ENCODE results near the gene OR52I2. TPM values are rescaled to one million over a fixed set of nuclear protein-coding genes. Genes with fewer than 3 reads are reported as not detected.

OR52I2 gene
- total RNA-seq, 3 donors from 2014 or later = not detected

DNA sequence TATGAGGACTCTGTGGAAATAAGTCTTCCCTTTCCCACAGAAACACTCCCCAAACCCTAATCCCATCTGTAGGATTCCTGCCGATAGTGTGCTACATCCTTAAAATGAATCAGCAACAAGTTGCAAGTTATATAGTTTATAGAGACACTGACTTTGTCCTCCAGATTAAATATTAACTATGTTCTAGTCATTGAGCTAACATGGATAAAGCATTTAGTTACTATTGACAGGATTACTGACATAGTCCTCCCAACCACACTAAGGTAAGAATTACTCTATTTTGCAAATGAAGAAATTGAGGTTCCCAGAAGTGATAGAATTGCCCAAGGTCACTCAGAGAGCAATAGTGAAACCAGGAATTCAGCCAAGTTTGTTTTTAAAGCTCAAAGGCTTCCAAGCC, 34.7 kb upstream of the OR52I2 start:
- no peaks in the 10 kb centered on the region for H3K9me3 ChIP-seq
- no peak for DNase-seq
- peak; percentile 90 for ATAC-seq
- no peaks in the 10 kb centered on the region for H3K36me3 ChIP-seq (ENCODE audit: low read depth)
- H3K4me1 ChIP-seq (ENCODE audit: low read depth) = peaks cover 7% of the 10 kb centered on the region
- intact Hi-C loops (cut with DNase I, micrococcal nuclease) = no loop called here
- TF ChIP-seq, protein P1, sequence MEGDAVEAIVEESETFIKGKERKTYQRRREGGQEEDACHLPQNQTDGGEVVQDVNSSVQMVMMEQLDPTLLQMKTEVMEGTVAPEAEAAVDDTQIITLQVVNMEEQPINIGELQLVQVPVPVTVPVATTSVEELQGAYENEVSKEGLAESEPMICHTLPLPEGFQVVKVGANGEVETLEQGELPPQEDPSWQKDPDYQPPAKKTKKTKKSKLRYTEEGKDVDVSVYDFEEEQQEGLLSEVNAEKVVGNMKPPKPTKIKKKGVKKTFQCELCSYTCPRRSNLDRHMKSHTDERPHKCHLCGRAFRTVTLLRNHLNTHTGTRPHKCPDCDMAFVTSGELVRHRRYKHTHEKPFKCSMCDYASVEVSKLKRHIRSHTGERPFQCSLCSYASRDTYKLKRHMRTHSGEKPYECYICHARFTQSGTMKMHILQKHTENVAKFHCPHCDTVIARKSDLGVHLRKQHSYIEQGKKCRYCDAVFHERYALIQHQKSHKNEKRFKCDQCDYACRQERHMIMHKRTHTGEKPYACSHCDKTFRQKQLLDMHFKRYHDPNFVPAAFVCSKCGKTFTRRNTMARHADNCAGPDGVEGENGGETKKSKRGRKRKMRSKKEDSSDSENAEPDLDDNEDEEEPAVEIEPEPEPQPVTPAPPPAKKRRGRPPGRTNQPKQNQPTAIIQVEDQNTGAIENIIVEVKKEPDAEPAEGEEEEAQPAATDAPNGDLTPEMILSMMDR (IDR thresholded peaks at IDR 0.05) = no peak
- no peak overlapping the region for H3K4me3 ChIP-seq

DNA sequence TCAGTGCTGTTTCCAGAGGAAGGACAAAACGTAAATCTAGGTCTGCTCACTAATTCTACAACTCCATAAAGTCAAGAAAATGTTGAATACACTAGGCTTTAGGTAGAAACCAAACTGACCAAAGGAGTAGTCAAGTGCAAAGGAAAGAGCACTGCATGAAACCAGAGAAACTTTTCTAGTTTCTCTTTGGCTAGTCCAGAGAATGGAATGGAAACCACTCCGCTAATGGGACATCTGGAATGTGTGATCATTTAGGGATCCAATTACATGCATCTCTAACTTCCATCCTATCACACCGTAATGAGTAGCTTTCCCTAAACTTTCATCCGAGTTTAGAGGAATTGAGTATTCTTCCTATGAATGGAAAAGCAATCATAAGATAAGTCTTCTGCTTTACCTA, 34.1 kb upstream of the OR52I2 start:
- Histone ChIP-seq H3K36me3 (ENCODE audit: low read depth) (no peaks in the 10 kb centered on the region), H3K9me3 (no peaks in the 10 kb centered on the region), H3K4me3 (no peak overlapping the region), H3K4me1 (ENCODE audit: low read depth) (peaks cover 7% of the 10 kb centered on the region)
- intact Hi-C loops (cut with DNase I, micrococcal nuclease) = no loop called here
- ATAC-seq (no peak), DNase-seq (no peak)
- TF ChIP-seq, protein P1 (IDR thresholded peaks at IDR 0.05) = no peak

DNA sequence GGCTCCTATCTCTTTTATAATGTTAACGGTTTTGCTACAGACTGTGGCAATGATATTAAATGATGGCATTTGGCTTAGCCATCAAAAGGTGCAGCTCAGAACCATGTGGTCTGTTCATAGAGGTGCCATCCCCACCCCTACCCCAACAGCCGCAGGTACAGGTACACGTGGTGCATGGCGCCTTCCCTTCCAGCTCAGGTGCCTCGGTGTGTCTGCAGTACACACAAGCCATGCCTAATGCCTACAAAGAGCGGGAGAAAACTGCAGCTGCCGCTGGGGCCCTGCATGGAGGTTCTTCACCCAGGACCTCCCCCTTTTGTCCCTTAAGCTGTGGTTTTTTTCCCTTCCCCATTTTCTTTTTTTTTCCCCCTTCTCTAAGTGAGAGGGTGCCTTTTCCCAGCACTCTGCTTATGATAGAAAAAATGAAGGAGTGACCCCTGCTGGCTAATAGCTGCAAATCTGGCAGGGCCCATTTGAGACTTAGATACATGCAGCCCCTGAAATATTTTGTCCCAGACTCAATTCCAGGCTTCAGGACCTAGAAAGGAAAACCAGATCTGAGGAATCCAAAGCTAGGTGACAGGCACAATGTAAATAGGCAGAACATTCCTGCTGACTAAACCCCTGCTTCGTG, 30.1 kb upstream of the OR52I2 start:
- no peak overlapping the region for H3K4me3 ChIP-seq
- DNase-seq (peak in 1 of 3 donors; percentile 15), ATAC-seq (no peak)
- no peaks in the 10 kb centered on the region for H3K36me3 ChIP-seq (ENCODE audit: low read depth)
- intact Hi-C loops (cut with DNase I, micrococcal nuclease) = no loop called here
- H3K9me3 ChIP-seq = no peaks in the 10 kb centered on the region
- peaks cover 7% of the 10 kb centered on the region for H3K4me1 ChIP-seq (ENCODE audit: low read depth)
- TF ChIP-seq, protein P1 (IDR thresholded peaks at IDR 0.05) = no peak

DNA sequence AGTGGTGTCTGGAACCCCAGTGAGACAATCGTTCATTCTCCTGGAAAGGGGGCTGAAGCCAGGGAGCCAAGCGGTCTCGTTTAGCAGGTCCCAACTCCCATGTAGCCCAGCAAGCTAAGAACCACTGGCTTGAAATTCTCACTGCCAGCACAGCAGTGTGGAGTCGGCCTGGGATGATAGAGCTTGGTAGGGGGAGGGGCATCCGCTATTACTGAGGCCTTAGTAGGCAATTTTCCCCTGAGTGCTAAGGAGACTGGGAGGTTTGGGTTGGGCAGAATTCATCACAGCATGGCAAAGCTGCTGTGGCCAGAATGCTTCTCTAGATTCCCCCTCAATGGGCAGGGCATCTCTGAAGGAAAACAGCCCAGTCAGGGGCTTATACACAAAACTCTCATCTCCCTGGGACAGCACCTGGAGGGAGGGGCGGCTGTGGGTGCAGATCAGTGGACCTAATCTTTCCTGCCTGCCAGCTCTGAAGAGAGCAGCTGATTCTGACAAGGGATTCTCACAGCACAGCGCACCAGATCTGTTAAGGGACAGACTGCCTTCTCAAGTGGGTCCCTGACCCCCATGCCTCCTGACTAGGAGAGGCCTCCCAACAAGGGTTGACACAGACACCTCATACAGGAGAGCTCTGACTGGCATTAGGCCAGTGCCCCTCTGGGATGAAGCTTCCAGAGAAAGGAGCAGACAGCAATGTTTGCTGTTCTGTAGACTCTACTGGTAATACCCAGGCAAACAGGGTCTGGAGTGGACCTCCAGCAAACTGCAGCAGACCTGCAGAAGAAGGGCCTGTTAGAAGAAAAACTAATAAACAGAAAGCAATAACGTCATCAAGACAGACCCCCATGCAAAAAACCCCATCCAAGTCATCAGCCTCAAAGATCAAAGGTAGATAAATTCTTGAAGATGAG, 21.8 kb upstream of the OR52I2 start:
- DNase-seq (no peak), ATAC-seq (no peak)
- intact Hi-C loops (cut with DNase I, micrococcal nuclease) = no loop called here
- H3K36me3 ChIP-seq (ENCODE audit: low read depth) = no peaks in the 10 kb centered on the region
- H3K4me3 ChIP-seq = no peak overlapping the region
- no peaks in the 10 kb centered on the region for H3K4me1 ChIP-seq (ENCODE audit: low read depth)
- H3K9me3 ChIP-seq = no peaks in the 10 kb centered on the region
- TF ChIP-seq, protein P1 (IDR thresholded peaks at IDR 0.05) = no peak

DNA sequence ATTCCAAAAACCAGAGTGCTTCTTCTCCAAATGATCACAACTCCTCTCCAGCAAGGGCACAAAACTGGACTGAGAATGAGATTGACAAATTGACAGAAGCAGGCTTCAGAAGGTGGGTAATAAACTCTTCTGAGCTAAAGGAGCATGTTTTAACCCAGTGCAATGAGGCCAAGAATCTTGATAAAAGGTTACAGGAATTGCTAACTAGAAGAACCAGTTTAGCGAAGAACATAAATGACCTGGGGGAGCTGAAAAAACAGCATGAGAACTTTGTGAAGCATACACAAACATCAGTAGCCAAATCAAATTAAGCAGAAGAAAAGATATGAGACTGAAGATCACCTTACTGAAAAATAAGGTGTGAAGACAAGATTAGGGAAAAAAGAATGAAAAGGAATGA, 21.1 kb upstream of the OR52I2 start:
- no peaks in the 10 kb centered on the region for H3K9me3 ChIP-seq
- intact Hi-C loops (cut with DNase I, micrococcal nuclease) = no loop called here
- ATAC-seq = no peak
- DNase-seq = no peak
- H3K36me3 ChIP-seq (ENCODE audit: low read depth) = no peaks in the 10 kb centered on the region
- TF ChIP-seq, protein P1 (IDR thresholded peaks at IDR 0.05) = no peak
- H3K4me1 ChIP-seq (ENCODE audit: low read depth) = no peaks in the 10 kb centered on the region
- H3K4me3 ChIP-seq = no peak overlapping the region
